Smooth muscle cell (in vitro differentiated cells): ENCODE data around the gene NARF. TPM values are rescaled to one million over a fixed set of nuclear protein-coding genes. Genes with fewer than 3 reads are reported as not detected.

Source experiments
- DNase-seq: peaks from one replicate; lab custom pipeline; 2025; ENCODE audit not compliant: unreplicated experiment; lab: John Stamatoyannopoulos, UW
- H2AFZ ChIP-seq: fragments of 200-600 bp; sonication (generic); 2 replicates; pipeline ENCODE4 v1.6.0; 2016; ENCODE audit warnings: antibody characterized with exemption, low read depth, mild to moderate bottlenecking
- H3F3A ChIP-seq: fragments of 200-600 bp; sonication (generic); 2 replicates; pipeline ENCODE4 v1.6.0; 2017; ENCODE audit warnings: antibody characterized with exemption, low read depth
- H3K27ac ChIP-seq: fragments of 200-600 bp; sonication (generic); 2 replicates; pipeline ENCODE4 v1.5.1; 2016; ENCODE audit warnings: low read depth, mild to moderate bottlenecking
- H3K27me3 ChIP-seq: fragments of 200-600 bp; sonication (generic); 2 replicates; pipeline ENCODE4 v1.6.1; 2016; ENCODE audit warnings: low read depth, mild to moderate bottlenecking
- H3K36me3 ChIP-seq: fragments of 200-600 bp; sonication (generic); 2 replicates; pipeline ENCODE4 v1.5.1; 2016; ENCODE audit warnings: low read depth
- H3K4me1 ChIP-seq: fragments of 200-600 bp; sonication (generic); 2 replicates; pipeline ENCODE4 v1.5.1; 2016; ENCODE audit warnings: low read depth
- H3K4me2 ChIP-seq: fragments of 200-600 bp; sonication (generic); 2 replicates; pipeline ENCODE4 v1.6.0; 2016; ENCODE audit warnings: mild to moderate bottlenecking
- H3K4me3 ChIP-seq: fragments of 200-600 bp; sonication (generic); 2 replicates; pipeline ENCODE4 v1.5.1; 2016; ENCODE audit warnings: mild to moderate bottlenecking
- H3K79me2 ChIP-seq: fragments of 200-600 bp; sonication (generic); 2 replicates; pipeline ENCODE4 v1.6.0; 2016; ENCODE audit warnings: low read depth, mild to moderate bottlenecking
- H3K9ac ChIP-seq: fragments of 200-600 bp; sonication (generic); 2 replicates; pipeline ENCODE4 v1.6.0; 2016; ENCODE audit warnings: low read depth
- H3K9me3 ChIP-seq: fragments of 200-600 bp; sonication (generic); replicated peaks from 2 replicates; pipeline ENCODE4 v1.5.1; 2016; ENCODE audit warnings: low read depth
- H4K20me1 ChIP-seq: fragments of 200-600 bp; sonication (generic); 2 replicates; pipeline ENCODE4 v1.6.0; 2016; ENCODE audit warnings: low read depth
- WGBS: methylation state at CpG from one replicate; pipeline ENCODE4 v1.1.7; 2016; ENCODE audit warnings: low lambda C conversion rate; 5-methylcytosine and 5-hydroxymethylcytosine counted together
- polyA plus RNA-seq: library from polyadenylated mRNA; unstranded; fragments of >200 nt; fragmentation: Nextera tagmentation; extraction: Ambion mirVana; gene quantifications from 2 replicates; pipeline ENCODE4 v1.2.1, GENCODE V29; 2016
- total RNA-seq: library from RNA; depleted of rRNA; stranded (reverse); fragments of >200 nt; gene quantifications from 2 replicates; pipeline ENCODE4 v1.2.3, GENCODE V29; 2014
- TF ChIP-seq, protein P1 (sequence below): fragments of 200-600 bp; sonication (generic); IDR thresholded peaks from 2 replicates; pipeline ENCODE4 v1.5.1; 2017; ENCODE audit warnings: borderline replicate concordance, mild to moderate bottlenecking, antibody characterized with exemption; ENCODE audit not compliant: insufficient read depth, poor library complexity, severe bottlenecking

The NARF gene
- total and polyA plus RNA-seq, 2 experiments from 2014 or later, result 52.0 to 178 TPM

DNA sequence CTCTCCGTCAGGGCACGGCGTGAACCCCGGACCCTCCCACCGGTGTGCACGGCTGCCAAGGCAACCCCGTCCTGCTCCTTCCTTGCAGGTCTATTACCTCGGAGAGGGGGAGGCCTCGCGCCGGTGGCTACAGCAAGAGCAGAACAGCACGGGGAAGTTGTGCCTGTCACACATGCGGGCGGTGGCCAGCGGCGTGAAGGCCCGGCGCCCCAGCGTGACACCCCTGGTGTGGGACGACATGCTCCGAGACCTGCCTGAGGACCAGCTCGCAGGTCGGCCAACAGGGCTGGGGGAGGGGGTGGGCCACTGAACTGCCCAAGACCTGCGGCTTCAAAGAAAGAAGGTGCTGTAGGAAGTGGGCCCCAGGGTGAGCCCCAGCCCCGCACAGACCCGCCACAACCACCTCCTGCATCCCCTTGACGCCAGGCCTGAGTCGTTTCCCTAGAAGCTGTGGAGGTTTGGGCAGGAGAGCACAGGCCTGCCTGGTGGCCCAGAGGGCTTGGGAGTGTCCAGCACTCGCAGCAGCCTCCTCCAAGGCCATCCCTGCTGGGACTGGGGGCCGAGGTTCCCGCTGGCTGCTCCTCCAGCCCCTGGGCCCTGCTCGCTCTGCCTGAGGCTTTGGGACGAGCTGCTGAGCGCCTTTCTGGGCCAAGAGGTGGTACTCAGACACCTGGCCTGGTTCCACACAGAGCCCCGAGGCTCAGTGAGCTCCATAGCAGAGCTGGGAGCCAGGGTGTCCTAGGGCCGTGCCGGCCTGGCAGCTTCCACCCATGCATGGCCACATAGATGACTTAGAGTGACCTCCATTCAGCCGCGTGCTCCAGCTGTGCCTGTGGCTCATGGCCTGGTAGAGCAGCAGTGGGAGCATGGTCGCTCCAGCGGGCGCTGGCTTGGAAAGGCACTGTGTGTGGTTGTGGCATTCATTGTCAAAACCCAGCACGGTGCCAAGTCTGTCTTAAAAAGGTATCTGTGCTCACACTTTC is 22.6 kb upstream of the NARF start:
- WGBS, result 96% methylated on average over 43 of the region's 43 CpGs
- Histone ChIP-seq H3K4me2 (no peak overlapping the region), H3K36me3 (no peaks in the 10 kb centered on the region), H3K9me3 (no peaks in the 10 kb centered on the region), H4K20me1 (no peaks in the 10 kb centered on the region), H3K4me3 (no peak overlapping the region), H3K27ac (no peak overlapping the region), H2AFZ (no peak overlapping the region), H3K4me1 (no peaks in the 10 kb centered on the region), H3F3A (no peaks in the 10 kb centered on the region), H3K27me3 (no peaks in the 10 kb centered on the region), H3K9ac (no peak overlapping the region), H3K79me2 (no peaks in the 10 kb centered on the region)
- no peak for DNase-seq
- TF ChIP-seq, protein P1, sequence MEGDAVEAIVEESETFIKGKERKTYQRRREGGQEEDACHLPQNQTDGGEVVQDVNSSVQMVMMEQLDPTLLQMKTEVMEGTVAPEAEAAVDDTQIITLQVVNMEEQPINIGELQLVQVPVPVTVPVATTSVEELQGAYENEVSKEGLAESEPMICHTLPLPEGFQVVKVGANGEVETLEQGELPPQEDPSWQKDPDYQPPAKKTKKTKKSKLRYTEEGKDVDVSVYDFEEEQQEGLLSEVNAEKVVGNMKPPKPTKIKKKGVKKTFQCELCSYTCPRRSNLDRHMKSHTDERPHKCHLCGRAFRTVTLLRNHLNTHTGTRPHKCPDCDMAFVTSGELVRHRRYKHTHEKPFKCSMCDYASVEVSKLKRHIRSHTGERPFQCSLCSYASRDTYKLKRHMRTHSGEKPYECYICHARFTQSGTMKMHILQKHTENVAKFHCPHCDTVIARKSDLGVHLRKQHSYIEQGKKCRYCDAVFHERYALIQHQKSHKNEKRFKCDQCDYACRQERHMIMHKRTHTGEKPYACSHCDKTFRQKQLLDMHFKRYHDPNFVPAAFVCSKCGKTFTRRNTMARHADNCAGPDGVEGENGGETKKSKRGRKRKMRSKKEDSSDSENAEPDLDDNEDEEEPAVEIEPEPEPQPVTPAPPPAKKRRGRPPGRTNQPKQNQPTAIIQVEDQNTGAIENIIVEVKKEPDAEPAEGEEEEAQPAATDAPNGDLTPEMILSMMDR, result no peak

DNA sequence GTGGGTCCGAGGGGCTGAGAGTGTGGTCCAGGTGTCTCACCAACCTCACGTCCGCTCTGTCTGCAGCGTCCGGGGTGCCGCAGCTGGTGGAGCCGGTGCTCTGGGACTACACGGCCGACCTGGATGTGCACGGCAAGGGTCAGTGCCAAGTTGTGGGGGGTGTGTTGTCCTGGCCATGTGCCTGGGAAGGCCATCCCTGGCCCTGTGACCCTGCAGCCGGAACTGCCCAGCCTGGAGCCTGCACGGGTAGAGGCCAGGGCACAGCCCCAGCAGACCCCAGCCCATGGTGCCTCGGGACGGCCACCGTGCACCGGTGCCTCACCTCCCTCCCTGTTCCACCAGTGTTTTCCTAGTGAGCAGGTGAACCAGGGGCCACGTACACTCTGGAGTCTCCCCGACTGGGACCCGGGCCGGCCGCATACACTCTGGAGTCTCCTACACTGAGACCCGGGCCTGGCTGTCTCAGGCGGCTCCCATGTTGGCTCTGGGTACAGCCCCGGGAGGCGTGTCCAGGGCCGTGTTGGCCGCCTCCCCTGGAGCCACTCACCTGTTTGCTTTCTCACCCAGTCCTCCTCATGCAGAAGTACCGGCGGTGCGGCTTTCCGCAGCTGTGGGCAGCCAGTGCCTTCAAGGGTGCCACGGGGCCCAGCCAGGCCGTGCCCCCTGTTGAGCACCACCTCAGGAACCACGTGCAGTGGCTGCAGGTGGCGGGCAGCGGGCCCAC is 21.8 kb upstream of the NARF start:
- no peaks in the 10 kb centered on the region for H4K20me1 ChIP-seq
- H3K36me3 ChIP-seq, result no peaks in the 10 kb centered on the region
- TF ChIP-seq, protein P1, result no peak
- H3F3A ChIP-seq, result no peaks in the 10 kb centered on the region
- no peak overlapping the region for H3K4me2 ChIP-seq
- H3K27me3 ChIP-seq, result no peaks in the 10 kb centered on the region
- H2AFZ ChIP-seq, result no peak overlapping the region
- H3K9me3 ChIP-seq, result no peaks in the 10 kb centered on the region
- no peak overlapping the region for H3K9ac ChIP-seq
- H3K27ac ChIP-seq, result no peak overlapping the region
- no peaks in the 10 kb centered on the region for H3K79me2 ChIP-seq
- no peak for DNase-seq
- 97% methylated on average over 36 of the region's 36 CpGs for WGBS
- H3K4me1 ChIP-seq, result no peaks in the 10 kb centered on the region
- no peak overlapping the region for H3K4me3 ChIP-seq

DNA sequence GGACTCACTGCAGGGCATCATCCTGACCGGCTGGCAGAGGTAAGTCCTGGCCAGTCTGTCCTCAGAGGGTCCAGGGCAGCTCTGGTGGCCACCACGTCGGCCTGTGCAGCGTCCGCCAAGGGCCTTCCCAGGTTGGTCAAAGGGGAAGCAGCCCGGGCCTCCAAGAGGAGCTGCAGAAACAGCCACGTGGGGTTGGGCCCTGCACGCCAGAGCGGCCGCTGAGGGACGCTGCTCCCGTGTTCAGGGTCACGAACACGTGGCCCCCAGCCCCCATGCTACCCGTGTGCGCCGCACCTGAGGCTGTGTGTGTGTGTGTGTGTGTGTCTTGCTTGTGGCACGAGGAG is 21.2 kb upstream of the NARF start:
- TF ChIP-seq, protein P1, result no peak
- Histone ChIP-seq H3K4me2 (no peak overlapping the region), H3K4me1 (no peaks in the 10 kb centered on the region), H3K9me3 (no peaks in the 10 kb centered on the region), H3K36me3 (no peaks in the 10 kb centered on the region), H3K4me3 (no peak overlapping the region), H4K20me1 (no peaks in the 10 kb centered on the region), H3K9ac (no peak overlapping the region), H2AFZ (no peak overlapping the region), H3F3A (no peaks in the 10 kb centered on the region), H3K27me3 (no peaks in the 10 kb centered on the region), H3K79me2 (no peaks in the 10 kb centered on the region), H3K27ac (no peak overlapping the region)
- no peak for DNase-seq
- WGBS, result 96% methylated on average over 18 of the region's 18 CpGs
